Astrocyte of the spinal cord (primary cell): Measurements from ENCODE around the gene OR13G1.
"Not testable (repeated sequence)": the region's sequence is repeated elsewhere in the genome, so short reads cannot be mapped to it uniquely, and the experiment has no call there.

ENCODE experiments used
- DNase-seq: peaks from one replicate; pipeline ENCODE4 v3.0.0; 2011; ENCODE audit warnings: low read depth, low spot score
- H3K4me3 ChIP-seq: 2 replicates; pipeline ENCODE4 v1.5.1; 2011; ENCODE audit warnings: low read depth, mild to moderate bottlenecking, low read length, moderate library complexity
- in situ Hi-C: cut with HindIII; loops from 2 replicates; pipeline ENCODE4 v1.10.0; 2017; ENCODE audit warnings: low sequenced_read_pairs
- TF ChIP-seq, protein P1 (sequence below): IDR thresholded peaks from 2 replicates; pipeline ENCODE4 v1.5.1; 2012; ENCODE audit warnings: low read depth, mild to moderate bottlenecking, low read length, inconsistent platforms

The OR13G1 gene

GRCh38 chr1:247679639-247680038 is at the start of gene OR13G1:
Gene OR13G1, minus strand, starts transcription at chr1:247679739. Its CDS starts 6,698 bp downstream, at chr1:247673041.
- no peak within 1 kb of the TSS for H3K4me3 ChIP-seq
- in situ Hi-C loops, result no loop called here
- TF ChIP-seq, protein P1, sequence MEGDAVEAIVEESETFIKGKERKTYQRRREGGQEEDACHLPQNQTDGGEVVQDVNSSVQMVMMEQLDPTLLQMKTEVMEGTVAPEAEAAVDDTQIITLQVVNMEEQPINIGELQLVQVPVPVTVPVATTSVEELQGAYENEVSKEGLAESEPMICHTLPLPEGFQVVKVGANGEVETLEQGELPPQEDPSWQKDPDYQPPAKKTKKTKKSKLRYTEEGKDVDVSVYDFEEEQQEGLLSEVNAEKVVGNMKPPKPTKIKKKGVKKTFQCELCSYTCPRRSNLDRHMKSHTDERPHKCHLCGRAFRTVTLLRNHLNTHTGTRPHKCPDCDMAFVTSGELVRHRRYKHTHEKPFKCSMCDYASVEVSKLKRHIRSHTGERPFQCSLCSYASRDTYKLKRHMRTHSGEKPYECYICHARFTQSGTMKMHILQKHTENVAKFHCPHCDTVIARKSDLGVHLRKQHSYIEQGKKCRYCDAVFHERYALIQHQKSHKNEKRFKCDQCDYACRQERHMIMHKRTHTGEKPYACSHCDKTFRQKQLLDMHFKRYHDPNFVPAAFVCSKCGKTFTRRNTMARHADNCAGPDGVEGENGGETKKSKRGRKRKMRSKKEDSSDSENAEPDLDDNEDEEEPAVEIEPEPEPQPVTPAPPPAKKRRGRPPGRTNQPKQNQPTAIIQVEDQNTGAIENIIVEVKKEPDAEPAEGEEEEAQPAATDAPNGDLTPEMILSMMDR, result no peak
- DNase-seq, result no peak

GRCh38 chr1:247721222-247721621 is 41.7 kb upstream of the OR13G1 start:
- DNase-seq, result no peak
- H3K4me3 ChIP-seq, result no peak overlapping the region
- in situ Hi-C loops, result no loop called here
- TF ChIP-seq, protein P1, result no peak

DNA sequence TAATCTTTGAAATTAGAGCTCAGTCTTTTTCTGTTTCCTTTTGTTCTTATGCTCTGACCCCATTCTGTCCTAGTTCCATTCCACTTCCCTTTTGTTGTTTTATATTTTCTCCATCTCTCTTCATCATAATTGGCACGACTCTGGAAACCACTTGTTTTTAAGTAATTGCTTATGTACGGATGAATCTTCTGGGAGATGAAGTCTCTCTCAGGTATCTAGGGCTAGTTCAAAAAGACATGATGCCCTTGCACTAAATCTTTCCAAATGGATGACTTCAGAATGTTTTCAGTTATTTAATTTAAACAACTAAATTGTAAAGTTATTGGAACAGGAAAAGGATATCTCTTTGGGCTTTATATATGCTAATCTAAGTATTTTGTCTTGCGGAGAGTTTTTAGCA is 37.0 kb upstream of the OR13G1 start, which contains the start of gene OR6F1:
Gene OR6F1 (minus strand): TSS at position 101 of the 400 bp plus-strand sequence. CDS start 3,891 bp downstream, outside the sequence.
- no peak within 1 kb of the TSS for H3K4me3 ChIP-seq
- TF ChIP-seq, protein P1, result no peak
- no peak for DNase-seq
- in situ Hi-C loops, result no loop called here

DNA sequence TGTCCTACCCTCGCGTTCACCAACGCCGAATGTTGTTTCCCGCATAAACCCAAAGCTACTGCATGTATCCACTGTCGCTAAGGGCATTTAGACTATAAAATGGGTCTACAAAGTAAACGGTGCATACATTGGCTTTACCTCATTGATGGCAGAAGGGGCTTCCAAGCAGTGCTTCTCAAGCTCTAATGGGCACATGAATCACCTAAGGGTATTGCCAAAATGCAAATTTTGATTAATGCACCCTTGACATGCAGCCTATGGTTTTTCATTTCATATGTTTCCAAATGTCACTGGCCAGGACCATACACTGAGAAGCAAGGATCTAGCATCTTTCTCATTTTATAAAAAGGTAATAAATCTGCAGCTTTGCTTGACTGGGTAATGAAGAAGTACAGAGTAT is 34.2 kb upstream of the OR13G1 start:
- DNase-seq, result no peak
- TF ChIP-seq, protein P1, result no peak
- no peak overlapping the region for H3K4me3 ChIP-seq
- in situ Hi-C loops, result no loop called here

DNA sequence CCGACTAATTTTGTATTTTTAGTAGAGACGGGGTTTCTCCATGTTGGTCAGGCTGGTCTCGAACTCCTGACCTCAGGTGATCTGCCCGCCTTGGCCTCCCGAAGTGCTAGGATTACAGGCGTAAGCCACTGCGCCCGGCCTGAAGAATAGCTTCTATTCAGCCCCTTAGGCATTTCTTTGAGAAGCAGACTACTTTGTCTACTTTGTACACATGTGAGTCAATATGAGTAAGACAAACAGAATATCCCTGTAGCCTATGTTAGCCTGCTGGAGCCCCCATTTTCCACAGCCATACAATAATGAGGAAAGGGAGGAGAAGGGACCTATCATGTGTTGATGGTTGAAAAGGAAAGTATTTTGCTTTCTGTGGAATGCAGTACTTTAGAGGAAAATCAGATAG is 31.1 kb upstream of the OR13G1 start:
- H3K4me3 ChIP-seq, DNase-seq, in situ Hi-C loops: not testable (repeated sequence)

DNA sequence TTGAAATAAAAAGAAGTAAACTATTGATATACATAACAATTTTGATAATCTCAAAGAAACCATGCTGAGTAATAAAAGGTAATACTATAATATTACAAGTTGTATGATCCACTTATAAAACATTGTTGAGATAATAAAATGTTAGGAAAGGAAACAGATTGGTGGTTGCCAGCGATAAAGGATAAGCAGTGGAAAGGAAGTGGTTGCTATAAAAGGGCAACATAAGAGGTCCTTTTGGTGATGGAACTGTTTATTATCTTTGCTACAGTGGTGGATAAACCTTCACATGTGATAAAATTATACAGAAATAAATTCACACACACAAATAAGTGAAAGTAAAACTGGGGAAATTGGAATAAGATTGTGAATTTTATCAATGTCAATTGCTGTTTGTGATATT is 21.8 kb upstream of the OR13G1 start:
- TF ChIP-seq, protein P1, result no peak
- DNase-seq, result no peak
- in situ Hi-C loops, result no loop called here
- no peak overlapping the region for H3K4me3 ChIP-seq

GRCh38 chr1:247681288-247681897 is 1.9 kb upstream of the OR13G1 start:
- in situ Hi-C loops, result no loop called here
- DNase-seq, result peak; percentile 57
- no peak overlapping the region for H3K4me3 ChIP-seq
- TF ChIP-seq, protein P1, result peak; percentile 67
